HG03432 (cell line): ENCODE data around the gene ZBTB39.
"Not testable (repeated sequence)": the region's sequence is repeated elsewhere in the genome, so short reads cannot be mapped to it uniquely, and the experiment has no call there.

Source experiments
- ATAC-seq: cut with Tn5 transposase; IDR thresholded peaks from one replicate; pipeline ENCODE4 v1.9.1; 2021; ENCODE audit warnings: mild to moderate bottlenecking, moderate library complexity; ENCODE audit not compliant: unreplicated experiment

Gene ZBTB39

GRCh38 chr12:57001448-57001906 is 4.9 kb downstream of the ZBTB39 start:
- ATAC-seq, result no peak

- no peak for ATAC-seq
Observed at GRCh38 chr12:57000393-57000792, 6.0 kb downstream of the ZBTB39 start.

- no peak for ATAC-seq
Observed at GRCh38 chr12:56999456-56999855, 6.9 kb downstream of the ZBTB39 start.

GRCh38 chr12:56998981-56999380 is 7.4 kb downstream of the ZBTB39 start:
- peak; percentile 85 for ATAC-seq

GRCh38 chr12:56998316-56998715 is 8.0 kb downstream of the ZBTB39 start:
- no peak for ATAC-seq

GRCh38 chr12:56996793-56997545 is 9.4 kb downstream of the ZBTB39 start:
- no peak for ATAC-seq

- no peak for ATAC-seq
Observed at GRCh38 chr12:56995930-56996496, 10.3 kb downstream of the ZBTB39 start.

- ATAC-seq, result no peak
Observed at GRCh38 chr12:56995201-56995929, 11.0 kb downstream of the ZBTB39 start.

- ATAC-seq, result no peak
Observed at GRCh38 chr12:56994231-56994746, 12.1 kb downstream of the ZBTB39 start.

GRCh38 chr12:56993346-56993745 is 13.0 kb downstream of the ZBTB39 start:
- ATAC-seq, result no peak

- no peak for ATAC-seq
Observed at GRCh38 chr12:56991319-56992246, 14.8 kb downstream of the ZBTB39 start.

GRCh38 chr12:56990648-56991318 is 15.6 kb downstream of the ZBTB39 start:
- ATAC-seq, result no peak

GRCh38 chr12:56989861-56990610 is 16.3 kb downstream of the ZBTB39 start:
- ATAC-seq, result no peak

GRCh38 chr12:56988207-56988739 is 18.1 kb downstream of the ZBTB39 start:
- ATAC-seq, result no peak

- peak; percentile 58 for ATAC-seq
Observed at GRCh38 chr12:56987551-56988053, 18.7 kb downstream of the ZBTB39 start.

- ATAC-seq, result no peak
Observed at GRCh38 chr12:56987011-56987410, 19.3 kb downstream of the ZBTB39 start.

GRCh38 chr12:56985714-56986113 is 20.6 kb downstream of the ZBTB39 start:
- ATAC-seq, result not testable (repeated sequence)

- ATAC-seq, result no peak
Observed at GRCh38 chr12:56983386-56983785, 23.0 kb downstream of the ZBTB39 start.
